Right ventricle myocardium inferior (tissue), 1 donor: ENCODE data around the gene TUBB2B. TPM values are rescaled to one million over a fixed set of nuclear protein-coding genes. Genes with fewer than 3 reads are reported as not detected.
"Not testable (repeated sequence)": the region's sequence is repeated elsewhere in the genome, so short reads cannot be mapped to it uniquely, and the experiment has no call there.

Source experiments
- ATAC-seq: fragments of 200-7000 bp; cut with Tn5 transposase; one replicate; pipeline ENCODE4 v1.9.1; 2020; ENCODE audit warnings: mild to moderate bottlenecking, moderate library complexity
- DNase-seq: peaks from one replicate; pipeline ENCODE4 v3.0.0; 2021; ENCODE audit errors: missing footprints
- intact Hi-C: fragments of 100-400 bp; cut with DNase I; formaldehyde crosslinking; loops from one replicate; pipeline ENCODE4 v1.11.0; 2022
- total RNA-seq: library from RNA; stranded (reverse); fragmentation: NEBNext Ultra II Directional; extraction: Animal tissue kit (Norgen Biotek cat#: 25700); gene quantifications from one replicate; pipeline ENCODE4 v1.2.1, GENCODE V29; 2021
- donor health status: DM: no; HTN: yes; CAD: no; lungs with severe emphysema.

TUBB2B gene
- total RNA-seq, 1 donor from 2014 or later: 0.97 TPM

- intact Hi-C loops: no loop called here
- ATAC-seq: no peak
- DNase-seq: no peak
Observed at GRCh38 chr6:3260296-3260695, 32.8 kb upstream of the TUBB2B start.

- no peak for ATAC-seq
- intact Hi-C loops: loop anchor here (5.0 to 10.0 kb wide), 2 partner anchors 97 to 265 kb away; partner anchors contain the start of gene NQO2
- no peak for DNase-seq
Observed at GRCh38 chr6:3259491-3259958, 32.1 kb upstream of the TUBB2B start.

- intact Hi-C loops: loop anchor here (5.0 to 10.0 kb wide), 2 partner anchors 97 to 264 kb away; partner anchors contain the start of gene NQO2
- DNase-seq: peak; percentile 98
- peak; percentile 99 for ATAC-seq
Observed at GRCh38 chr6:3258720-3259490, 31.5 kb upstream of the TUBB2B start, which contains the start of gene PSMG4. PSMG4 (plus strand) TSS chr6:3258947; CDS start chr6:3259023, 76 bp downstream.

GRCh38 chr6:3258201-3258600, 30.7 kb upstream of the TUBB2B start:
- DNase-seq (no peak), ATAC-seq (no peak)
- intact Hi-C loops: loop anchor here (5.0 to 10.0 kb wide), 2 partner anchors 96 to 263 kb away; partner anchors contain the start of gene NQO2

GRCh38 chr6:3253597-3253961, 26.1 kb upstream of the TUBB2B start:
- no peak for DNase-seq
- intact Hi-C loops: loop anchor here (10.0 kb wide), 1 partner anchor 259 kb away; the partner anchor contains the start of gene NQO2
- ATAC-seq: no peak

GRCh38 chr6:3252861-3253596, 25.6 kb upstream of the TUBB2B start:
- intact Hi-C loops: loop anchor here (10.0 kb wide), 1 partner anchor 258 kb away; the partner anchor contains the start of gene NQO2
- DNase-seq: peak; percentile 54
- ATAC-seq: no peak

GRCh38 chr6:3252369-3252768, 24.9 kb upstream of the TUBB2B start:
- DNase-seq (peak; percentile 41), ATAC-seq (no peak)
- intact Hi-C loops: loop anchor here (10.0 kb wide), 1 partner anchor 258 kb away; the partner anchor contains the start of gene NQO2

- ATAC-seq (peak; percentile 80), DNase-seq (peak; percentile 87)
- intact Hi-C loops: loop anchor here (1.0 to 10.0 kb wide), 2 partner anchors 125 to 257 kb away; partner anchors contain the start of gene NQO2
Observed at GRCh38 chr6:3251462-3252314, 24.2 kb upstream of the TUBB2B start.

- peak; percentile 54 for DNase-seq
- peak; percentile 8 for ATAC-seq
- intact Hi-C loops: loop anchor here (10.0 kb wide), 1 partner anchor 255 kb away; the partner anchor contains the start of gene NQO2
Observed at GRCh38 chr6:3250231-3250675, 22.8 kb upstream of the TUBB2B start.

- intact Hi-C loops: loop anchor here (10.0 kb wide), 1 partner anchor 255 kb away; the partner anchor contains the start of gene NQO2
- ATAC-seq: no peak
- no peak for DNase-seq
Observed at GRCh38 chr6:3249821-3250220, 22.4 kb upstream of the TUBB2B start.

GRCh38 chr6:3247255-3248146, 20.0 kb upstream of the TUBB2B start:
- DNase-seq (peak; percentile 62), ATAC-seq (no peak)
- intact Hi-C loops: no loop called here

- intact Hi-C loops: no loop called here
- ATAC-seq (no peak), DNase-seq (no peak)
Observed at GRCh38 chr6:3245216-3245615, 17.8 kb upstream of the TUBB2B start.

GRCh38 chr6:3244832-3245161, 17.3 kb upstream of the TUBB2B start:
- intact Hi-C loops, ATAC-seq, DNase-seq: not testable (repeated sequence)

- ATAC-seq (no peak), DNase-seq (no peak)
- intact Hi-C loops: no loop called here
Observed at GRCh38 chr6:3244003-3244831, 16.8 kb upstream of the TUBB2B start.

GRCh38 chr6:3242768-3243167, 15.3 kb upstream of the TUBB2B start:
- intact Hi-C loops: no loop called here
- DNase-seq (no peak), ATAC-seq (no peak)

GRCh38 chr6:3241745-3242144, 14.3 kb upstream of the TUBB2B start:
- ATAC-seq, intact Hi-C loops, DNase-seq: not testable (repeated sequence)

GRCh38 chr6:3240595-3240994, 13.1 kb upstream of the TUBB2B start:
- ATAC-seq (no peak), DNase-seq (no peak)
- intact Hi-C loops: no loop called here
